WTC11 (cell line): ENCODE measurements around the gene TNP1. TPM values are rescaled to one million over a fixed set of nuclear protein-coding genes. Genes with fewer than 3 reads are reported as not detected.

Experiments
- ATAC-seq: fragments of 200-7000 bp; cut with Tn5 transposase; 2 replicates; pipeline ENCODE4 v1.10.0; 2021; ENCODE audit warnings: mild to moderate bottlenecking, moderate library complexity
- CTCF ChIA-PET: fragments of 300-600 bp; sonication (Branson Sonifier 250); formaldehyde crosslinking; loops from one replicate; lab custom pipeline; 2021; ENCODE audit warnings: antibody characterized with exemption; lab: Charles Lee
- POLR2A ChIA-PET: fragments of 350-600 bp; sonication (Branson Sonifier 250); formaldehyde crosslinking; loops from one replicate; lab custom pipeline; 2021; ENCODE audit warnings: antibody characterized with exemption; lab: Charles Lee
- DNase-seq: peaks from one replicate; pipeline ENCODE4 v3.0.0; 2021; ENCODE audit warnings: low spot score
- H3K27ac Mint-ChIP-seq: 2 replicates; pipeline ENCODE4 v1.8.0; 2021; ENCODE audit warnings: mixed read lengths
- H3K27me3 Mint-ChIP-seq: 2 replicates; pipeline ENCODE4 v1.8.0; 2021; ENCODE audit warnings: low read depth, mild to moderate bottlenecking, moderate library complexity, mixed read lengths
- H3K36me3 Mint-ChIP-seq: 2 replicates; pipeline ENCODE4 v1.8.0; 2021; ENCODE audit warnings: mixed read lengths
- H3K4me1 Mint-ChIP-seq: 2 replicates; pipeline ENCODE4 v1.8.0; 2022; ENCODE audit warnings: mixed read lengths
- H3K4me3 Mint-ChIP-seq: 2 replicates; pipeline ENCODE4 v1.8.0; 2021; ENCODE audit warnings: mild to moderate bottlenecking, moderate library complexity, mixed read lengths
- H3K9me3 Mint-ChIP-seq: 2 replicates; pipeline ENCODE4 v1.8.0; 2021; ENCODE audit warnings: mixed read lengths
- AR ChIP-seq: fragments of 250-450 bp; sonication (Bioruptor Pico); IDR thresholded peaks from 2 replicates; pipeline ENCODE4 v1.9.0; 2021; ENCODE audit warnings: mild to moderate bottlenecking
- CREB1 ChIP-seq: sonication (generic); formaldehyde crosslinking; IDR thresholded peaks from 2 replicates; pipeline ENCODE4 v1.8.0; 2023; ENCODE audit warnings: mild to moderate bottlenecking, missing genetic modification reagents
- EMX1 ChIP-seq: fragments of 250-450 bp; sonication (Bioruptor Pico); IDR thresholded peaks from 2 replicates; pipeline ENCODE4 v1.8.0; 2021; ENCODE audit warnings: mild to moderate bottlenecking
- ERG ChIP-seq: fragments of 250-450 bp; sonication (Bioruptor Pico); IDR thresholded peaks from 2 replicates; pipeline ENCODE4 v1.8.0; 2021; ENCODE audit warnings: mild to moderate bottlenecking
- FOXJ3 ChIP-seq: sonication (generic); formaldehyde crosslinking; IDR thresholded peaks from 2 replicates; pipeline ENCODE4 v1.9.0; 2021; ENCODE audit warnings: missing genetic modification reagents, mild to moderate bottlenecking, borderline replicate concordance
- FOXK1 ChIP-seq: sonication (generic); formaldehyde crosslinking; IDR thresholded peaks from 2 replicates; pipeline ENCODE4 v1.8.0; 2022; ENCODE audit warnings: mild to moderate bottlenecking, moderate library complexity, missing genetic modification reagents
- FOXP4 ChIP-seq: sonication (generic); formaldehyde crosslinking; IDR thresholded peaks from 2 replicates; pipeline ENCODE4 v1.8.0; 2022; ENCODE audit warnings: mild to moderate bottlenecking, missing genetic modification reagents
- MYBL2 ChIP-seq: sonication (generic); formaldehyde crosslinking; IDR thresholded peaks from 2 replicates; pipeline ENCODE4 v1.8.1; 2023; ENCODE audit warnings: mild to moderate bottlenecking, moderate library complexity, missing genetic modification reagents
- NFE2L1 ChIP-seq: sonication (generic); formaldehyde crosslinking; IDR thresholded peaks from 2 replicates; pipeline ENCODE4 v1.8.1; 2023; ENCODE audit warnings: missing genetic modification reagents
- NFYB ChIP-seq: sonication (generic); formaldehyde crosslinking; conservative IDR thresholded peaks from 2 replicates; pipeline ENCODE4 v1.8.0; 2022; ENCODE audit warnings: low read depth, missing genetic modification reagents
- NR2C2 ChIP-seq: sonication (generic); formaldehyde crosslinking; IDR thresholded peaks from 2 replicates; pipeline ENCODE4 v1.8.0; 2022; ENCODE audit warnings: mild to moderate bottlenecking, missing genetic modification reagents
- RORB ChIP-seq: fragments of 250-450 bp; sonication (Bioruptor Pico); IDR thresholded peaks from 2 replicates; pipeline ENCODE4 v1.9.0; 2021; ENCODE audit warnings: mild to moderate bottlenecking
- SMAD4 ChIP-seq: sonication (generic); formaldehyde crosslinking; IDR thresholded peaks from 2 replicates; pipeline ENCODE4 v1.8.0; 2022; ENCODE audit warnings: mild to moderate bottlenecking, missing genetic modification reagents
- SOX15 ChIP-seq: fragments of 250-450 bp; sonication (Bioruptor Pico); IDR thresholded peaks from 2 replicates; pipeline ENCODE4 v1.9.0; 2021; ENCODE audit warnings: mild to moderate bottlenecking
- SP1 ChIP-seq: sonication (generic); formaldehyde crosslinking; conservative IDR thresholded peaks from 2 replicates; pipeline ENCODE4 v1.8.1; 2022; ENCODE audit warnings: missing genetic modification reagents
- STAT6 ChIP-seq: sonication (generic); formaldehyde crosslinking; conservative IDR thresholded peaks from 2 replicates; pipeline ENCODE4 v1.8.1; 2023; ENCODE audit warnings: mild to moderate bottlenecking, low read depth, missing genetic modification reagents, moderate library complexity
- ZNF121 ChIP-seq: sonication (generic); formaldehyde crosslinking; IDR thresholded peaks from 2 replicates; pipeline ENCODE4 v1.8.0; 2023; ENCODE audit warnings: missing genetic modification reagents
- ZNF138 ChIP-seq: sonication (generic); formaldehyde crosslinking; conservative IDR thresholded peaks from 2 replicates; pipeline ENCODE4 v1.8.1; 2022; ENCODE audit warnings: mild to moderate bottlenecking, moderate library complexity, missing genetic modification reagents
- ZNF281 ChIP-seq: sonication (generic); formaldehyde crosslinking; IDR thresholded peaks from 2 replicates; pipeline ENCODE4 v1.8.0; 2023; ENCODE audit warnings: mild to moderate bottlenecking, missing genetic modification reagents
- ZNF532 ChIP-seq: fragments of 250-450 bp; sonication (Bioruptor Pico); IDR thresholded peaks from 2 replicates; pipeline ENCODE4 v1.9.0; 2021; ENCODE audit warnings: mild to moderate bottlenecking, borderline replicate concordance
- total RNA-seq: library from RNA; stranded (reverse); gene quantifications from 3 replicates; pipeline ENCODE4 v1.2.3, GENCODE V29; 2021

TNP1 gene
- total RNA-seq, 1 experiment from 2014 or later, result not detected

GRCh38 chr2:216850665-216851322 is 9.1 kb downstream of the TNP1 start:
- Mint-ChIP-seq H3K27ac (no peak overlapping the region), H3K9me3 (no peaks in the 10 kb centered on the region), H3K4me3 (no peak overlapping the region), H3K4me1 (peaks cover 10% of the 10 kb centered on the region), H3K36me3 (no peaks in the 10 kb centered on the region), H3K27me3 (no peaks in the 10 kb centered on the region)
- CTCF ChIA-PET, result interaction anchor here (0.7 kb wide), 1 partner anchor 164 kb away, joined by 3 read pairs; no protein-coding TSS in a partner anchor
- TF ChIP-seq ZNF138 (no peak), FOXK1 (CRISPR knock-in tag) (no peak), ZNF281 (CRISPR knock-in tag) (no peak), ZNF532 (CRISPR knock-in tag) (no peak), STAT6 (CRISPR knock-in tag) (no peak)
- ATAC-seq, result no peak
- POLR2A ChIA-PET, result no interaction called here
- DNase-seq, result no peak

- ChIA-PET POLR2A (no interaction called here), CTCF (no interaction called here)
- H3K4me1 Mint-ChIP-seq, result peaks cover 7% of the 10 kb centered on the region
- no peaks in the 10 kb centered on the region for H3K36me3 Mint-ChIP-seq
- no peaks in the 10 kb centered on the region for H3K9me3 Mint-ChIP-seq
- ATAC-seq (no peak), DNase-seq (no peak)
- H3K4me3 Mint-ChIP-seq, result no peak overlapping the region
- H3K27ac Mint-ChIP-seq, result no peak overlapping the region
- H3K27me3 Mint-ChIP-seq, result no peaks in the 10 kb centered on the region
- no peak for TF ChIP-seq ZNF121 (CRISPR knock-in tag)
- TF ChIP-seq SMAD4 (CRISPR knock-in tag), result no peak
- TF ChIP-seq ERG (CRISPR knock-in tag), result no peak
- TF ChIP-seq CREB1 (CRISPR knock-in tag), result no peak
- TF ChIP-seq EMX1, result no peak
- TF ChIP-seq NFYB (CRISPR knock-in tag), result no peak
- TF ChIP-seq SOX15 (CRISPR knock-in tag), result no peak
- no peak for TF ChIP-seq NFE2L1 (CRISPR knock-in tag)
- no peak for TF ChIP-seq MYBL2
- no peak for TF ChIP-seq SP1 (CRISPR knock-in tag)
- TF ChIP-seq FOXP4, result no peak
- TF ChIP-seq NR2C2 (CRISPR knock-in tag), result no peak
- TF ChIP-seq AR, result no peak
- TF ChIP-seq FOXJ3 (CRISPR knock-in tag), result no peak
- TF ChIP-seq RORB (CRISPR knock-in tag), result no peak
Observed at GRCh38 chr2:216849987-216850386, 9.9 kb downstream of the TNP1 start.
